Activated CD8-positive, alpha-beta T cell treated with anti-CD3 and anti-CD28 coated beads for 36 hours (primary cell): Measurements from ENCODE around the gene TTLL3. TPM values are rescaled to one million over a fixed set of nuclear protein-coding genes. Genes with fewer than 3 reads are reported as not detected.
A peak's percentile ranks its signal among the peaks of the same experiment; 100 is the strongest.

Experiments
- ATAC-seq: fragments of 200-7000 bp; cut with Tn5 transposase; one replicate; pipeline ENCODE4 v1.10.0; 2021; ENCODE audit warnings: mild to moderate bottlenecking, moderate library complexity
- CTCF ChIA-PET: fragments of 350-600 bp; sonication (Branson Sonifier 250); formaldehyde crosslinking; loops from one replicate; lab custom pipeline; 2021; ENCODE audit warnings: antibody characterized with exemption; lab: Charles Lee
- POLR2A ChIA-PET: fragments of 350-600 bp; sonication (Branson Sonifier 250); formaldehyde crosslinking; loops from one replicate; lab custom pipeline; 2021; ENCODE audit warnings: antibody characterized with exemption; lab: Charles Lee
- DNase-seq: peaks from one replicate; pipeline ENCODE4 v3.0.0-alpha.2; 2020
- H3K27ac Mint-ChIP-seq: one replicate; pipeline ENCODE4 v1.8.0; 2021; ENCODE audit warnings: mild to moderate bottlenecking, mixed read lengths
- H3K27me3 Mint-ChIP-seq: one replicate; pipeline ENCODE4 v1.8.0; 2021; ENCODE audit warnings: mixed read lengths
- H3K36me3 Mint-ChIP-seq: one replicate; pipeline ENCODE4 v1.8.0; 2021; ENCODE audit warnings: low read depth, mixed read lengths
- H3K4me1 Mint-ChIP-seq: one replicate; pipeline ENCODE4 v1.8.0; 2021; ENCODE audit warnings: low read depth, mixed read lengths
- H3K4me3 Mint-ChIP-seq: one replicate; pipeline ENCODE4 v1.8.0; 2021; ENCODE audit warnings: mild to moderate bottlenecking, moderate library complexity, mixed read lengths
- H3K9me3 Mint-ChIP-seq: one replicate; pipeline ENCODE4 v1.8.0; 2021; ENCODE audit warnings: mixed read lengths
- CTCF ChIP-seq: fragments of 200-600 bp; IDR thresholded peaks from one replicate; pipeline ENCODE4 v1.8.0; 2022; ENCODE audit warnings: antibody characterized with exemption, mild to moderate bottlenecking
- intact Hi-C: fragments of 100-400 bp; cut with micrococcal nuclease; formaldehyde crosslinking; loops from one replicate; pipeline ENCODE4 v1.10.0; 2022
- total RNA-seq, 2 experiments: library from RNA; stranded (reverse); gene quantifications; one replicate each; pipeline ENCODE4 v1.2.3, GENCODE V29; 2021

TTLL3 gene
- total RNA-seq, 2 experiments from 2014 or later: 52.4 to 61.1 TPM

GRCh38 chr3:9797196-9797945, 12.7 kb upstream of the TTLL3 start:
- no peak for TF ChIP-seq CTCF
- ChIA-PET CTCF (no interaction called here), POLR2A (interaction anchor here (1.0 to 2.7 kb wide), 3 partner anchors 14 to 26 kb away, joined by 3 to 9 read pairs (median 4); no protein-coding TSS in a partner anchor)
- Mint-ChIP-seq H3K4me3 (no peak overlapping the region), H3K9me3 (no peaks in the 10 kb centered on the region), H3K27ac (peak overlapping the region; percentile 13), H3K4me1 (peaks cover 26% of the 10 kb centered on the region), H3K36me3 (peaks cover 64% of the 10 kb centered on the region), H3K27me3 (no peaks in the 10 kb centered on the region)
- no peak for ATAC-seq
- intact Hi-C loops: no loop called here
- no peak for DNase-seq

GRCh38 chr3:9800529-9800928, 9.5 kb upstream of the TTLL3 start:
- no peak for ATAC-seq
- H3K27me3 Mint-ChIP-seq: no peaks in the 10 kb centered on the region
- peaks cover 69% of the 10 kb centered on the region for H3K36me3 Mint-ChIP-seq
- POLR2A ChIA-PET: interaction anchor here (1.5 kb wide), 1 partner anchor 51 kb away, joined by 3 read pairs; the partner anchor contains the start of gene OGG1
- no peak for DNase-seq
- H3K4me1 Mint-ChIP-seq: peaks cover 18% of the 10 kb centered on the region
- no peak overlapping the region for H3K4me3 Mint-ChIP-seq
- H3K27ac Mint-ChIP-seq: no peak overlapping the region
- TF ChIP-seq CTCF: peak; percentile 30
- H3K9me3 Mint-ChIP-seq: no peaks in the 10 kb centered on the region
- CTCF ChIA-PET: interaction anchor here (0.9 to 1.6 kb wide), 3 partner anchors 8 to 146 kb away, joined by 3 to 5 read pairs (median 4); partner anchors contain the start of genes ARPC4 and TADA3
- intact Hi-C loops: no loop called here

- Mint-ChIP-seq H3K27me3 (no peaks in the 10 kb centered on the region), H3K4me1 (peaks cover 29% of the 10 kb centered on the region), H3K27ac (peak overlapping the region; percentile 1), H3K4me3 (no peak overlapping the region), H3K36me3 (peaks cover 68% of the 10 kb centered on the region), H3K9me3 (no peaks in the 10 kb centered on the region)
- ATAC-seq: no peak
- ChIA-PET POLR2A (interaction anchor here (2.1 to 4.0 kb wide), 2 partner anchors 10 to 11 kb away, joined by 8 to 28 read pairs; partner anchors contain the start of genes ARPC4 and TADA3), CTCF (interaction anchor here (1.0 to 1.3 kb wide), 2 partner anchors 11 to 27 kb away, joined by 3 to 5 read pairs; partner anchors contain the start of genes ARPC4 and TADA3)
- TF ChIP-seq CTCF: no peak
- no peak for DNase-seq
- intact Hi-C loops: no loop called here
Observed at GRCh38 chr3:9803494-9803893, 6.6 kb upstream of the TTLL3 start.

- intact Hi-C loops: no loop called here
- H3K27me3 Mint-ChIP-seq: no peaks in the 10 kb centered on the region
- peaks cover 39% of the 10 kb centered on the region for H3K4me1 Mint-ChIP-seq
- POLR2A ChIA-PET: interaction anchor here (0.9 to 4.0 kb wide), 5 partner anchors 9 to 54 kb away, joined by 5 to 28 read pairs (median 6); partner anchors contain the start of genes ARPC4 and TADA3
- no peak overlapping the region for H3K4me3 Mint-ChIP-seq
- CTCF ChIA-PET: interaction anchor here (0.9 to 1.5 kb wide), 5 partner anchors 11 to 126 kb away, joined by 3 to 4 read pairs (median 3); partner anchors contain the start of gene OGG1
- peaks cover 62% of the 10 kb centered on the region for H3K36me3 Mint-ChIP-seq
- TF ChIP-seq CTCF: no peak
- no peaks in the 10 kb centered on the region for H3K9me3 Mint-ChIP-seq
- DNase-seq: no peak
- no peak for ATAC-seq
- peak overlapping the region; percentile 38 for H3K27ac Mint-ChIP-seq
Observed at GRCh38 chr3:9804996-9805395, 5.1 kb upstream of the TTLL3 start.
